OCI-LY7 (cell line): Measurements from ENCODE around the gene NKX1-1. TPM values are rescaled to one million over a fixed set of nuclear protein-coding genes. Genes with fewer than 3 reads are reported as not detected.

Experiments used
- BruUV-seq: library from RNA; stranded (reverse); fragments of 400-500 nt; replicated peaks from 2 replicates; lab custom pipeline; 2021; lab: Mats Ljungman, UMichigan
- CTCF ChIA-PET: fragments of 300-600 bp; sonication (Branson Sonifier 250); formaldehyde crosslinking; loops from one replicate; lab custom pipeline; 2022; ENCODE audit warnings: antibody characterized with exemption; ENCODE audit not compliant: unreplicated experiment; lab: Charles Lee
- POLR2A ChIA-PET: fragments of 300-600 bp; sonication (Branson Sonifier 250); formaldehyde crosslinking; loops from one replicate; lab custom pipeline; 2022; ENCODE audit warnings: antibody characterized with exemption; lab: Charles Lee
- DNase-seq: peaks from one replicate; pipeline ENCODE4 v3.0.0-alpha.2; 2015; ENCODE audit warnings: low spot score
- H2AFZ ChIP-seq: fragments of 200-600 bp; sonication (generic), shearing (Covaris generic); 2 replicates; pipeline ENCODE4 v1.6.1; 2014; ENCODE audit warnings: mild to moderate bottlenecking, antibody characterized with exemption, low read length, moderate library complexity
- H3K27ac ChIP-seq: fragments of 200-600 bp; sonication (generic); 2 replicates; pipeline ENCODE4 v1.5.1; 2014; ENCODE audit warnings: mixed run types, low read depth, mild to moderate bottlenecking, moderate library complexity, low read length, inconsistent platforms; ENCODE audit not compliant: poor library complexity, severe bottlenecking
- H3K36me3 ChIP-seq: fragments of 200-600 bp; sonication (generic); 2 replicates; pipeline ENCODE4 v1.6.1; 2014; ENCODE audit warnings: mild to moderate bottlenecking, antibody characterized with exemption, low read length, moderate library complexity, mixed read lengths; ENCODE audit not compliant: insufficient read depth
- H3K4me1 ChIP-seq: fragments of 200-600 bp; sonication (generic); 2 replicates; pipeline ENCODE4 v1.5.1; 2014; ENCODE audit warnings: mild to moderate bottlenecking, low read length; ENCODE audit not compliant: insufficient read depth, poor library complexity, severe bottlenecking
- H3K4me2 ChIP-seq: fragments of 200-600 bp; sonication (generic); 2 replicates; pipeline ENCODE4 v1.6.1; 2014; ENCODE audit warnings: mild to moderate bottlenecking, low read length
- H3K4me3 ChIP-seq: fragments of 200-600 bp; sonication (generic); 2 replicates; pipeline ENCODE4 v1.5.1; 2014; ENCODE audit warnings: mild to moderate bottlenecking, low read depth, low read length; ENCODE audit not compliant: poor library complexity, severe bottlenecking
- H3K79me2 ChIP-seq: fragments of 200-600 bp; sonication (generic); 2 replicates; pipeline ENCODE4 v1.6.1; 2016; ENCODE audit warnings: low read depth, mild to moderate bottlenecking, low read length, moderate library complexity, mixed read lengths; ENCODE audit not compliant: insufficient read depth
- H3K9me2 ChIP-seq: fragments of 200-600 bp; sonication (generic); 2 replicates; pipeline ENCODE4 v1.6.1; 2016; ENCODE audit warnings: mild to moderate bottlenecking, low read length, mixed read lengths; ENCODE audit not compliant: insufficient read depth
- H3K9me3 ChIP-seq: fragments of 200-600 bp; sonication (generic); 2 replicates; pipeline ENCODE4 v1.6.1; 2014; ENCODE audit warnings: mild to moderate bottlenecking, mixed run types, low read length, mixed read lengths
- H4K20me1 ChIP-seq: fragments of 200-600 bp; sonication (generic); 2 replicates; pipeline ENCODE4 v1.6.1; 2014; ENCODE audit warnings: mild to moderate bottlenecking, antibody characterized with exemption, low read length, moderate library complexity, mixed read lengths; ENCODE audit not compliant: insufficient read depth
- CTCF ChIP-seq: fragments of 200-600 bp; sonication (generic); conservative IDR thresholded peaks from 2 replicates; pipeline ENCODE4 v1.5.1; 2014; ENCODE audit warnings: mild to moderate bottlenecking, antibody characterized with exemption, low read length, moderate library complexity, mixed read lengths
- EZH2phosphoT487 ChIP-seq: fragments of 200-600 bp; sonication (generic); IDR thresholded peaks from 2 replicates; pipeline ENCODE4 v1.6.1; 2018; ENCODE audit warnings: low read depth, borderline replicate concordance, mild to moderate bottlenecking, mixed run types, antibody characterized with exemption, low read length, moderate library complexity, mixed read lengths
- intact Hi-C: fragments of 100-400 bp; cut with micrococcal nuclease; formaldehyde crosslinking; loops from one replicate; pipeline ENCODE4 v1.10.0; 2022; ENCODE audit not compliant: unreplicated experiment
- total RNA-seq, 2 experiments: library from RNA; depleted of rRNA in 1 of 2; stranded (reverse); fragments of >200 nt in 1 of 2; shearing (Covaris generic) in 1 of 2; gene quantifications; 2 replicates each; pipeline ENCODE4 v1.2.3, GENCODE V29; 2014 to 2022

The NKX1-1 gene
- total RNA-seq, 2 experiments from 2014 or later: not detected

GRCh38 chr4:1398681-1399507 is 7.3 kb downstream of the NKX1-1 start:
- Histone ChIP-seq H3K27ac (no peak overlapping the region), H3K4me1 (no peaks in the 10 kb centered on the region), H2AFZ (no peak overlapping the region), H3K36me3 (peaks cover 20% of the 10 kb centered on the region), H4K20me1 (no peaks in the 10 kb centered on the region), H3K9me3 (no peaks in the 10 kb centered on the region), H3K79me2 (no peaks in the 10 kb centered on the region), H3K4me3 (no peak overlapping the region), H3K9me2 (no peaks in the 10 kb centered on the region), H3K4me2 (no peak overlapping the region)
- TF ChIP-seq EZH2phosphoT487 (no peak), CTCF (no peak)
- DNase-seq: no peak
- intact Hi-C loops: no loop called here
- BruUV-seq: no TSS peak
- CTCF ChIA-PET: no interaction called here
- POLR2A ChIA-PET: no interaction called here

GRCh38 chr4:1396806-1397455 is 9.3 kb downstream of the NKX1-1 start:
- CTCF ChIA-PET: no interaction called here
- no peak overlapping the region for H3K4me3 ChIP-seq
- no peak overlapping the region for H2AFZ ChIP-seq
- no peak for DNase-seq
- H4K20me1 ChIP-seq: no peaks in the 10 kb centered on the region
- BruUV-seq: no TSS peak
- intact Hi-C loops: no loop called here
- H3K36me3 ChIP-seq: peaks cover 39% of the 10 kb centered on the region
- no peak overlapping the region for H3K27ac ChIP-seq
- H3K4me1 ChIP-seq: no peaks in the 10 kb centered on the region
- H3K9me2 ChIP-seq: no peaks in the 10 kb centered on the region
- POLR2A ChIA-PET: no interaction called here
- no peaks in the 10 kb centered on the region for H3K79me2 ChIP-seq
- TF ChIP-seq CTCF: no peak
- no peak for TF ChIP-seq EZH2phosphoT487
- H3K9me3 ChIP-seq: no peaks in the 10 kb centered on the region
- H3K4me2 ChIP-seq: no peak overlapping the region
